Activated naive CD8-positive, alpha-beta T cell treated with anti-CD3 and anti-CD28 coated beads, Interleukin-2, amount 50 U/mL, for 24 hours (primary cell): ENCODE results near the gene PXT1.

ENCODE experiments used
- ATAC-seq: fragments of 150-1000 bp; cut with Tn5 transposase; one replicate; pipeline ENCODE4 v1.10.0; 2021
- DNase-seq: peaks from one replicate; pipeline ENCODE4 v3.0.0; 2021
- H3K27ac Mint-ChIP-seq: one replicate; pipeline ENCODE4 v1.8.0; 2021; ENCODE audit warnings: mild to moderate bottlenecking, mixed read lengths
- H3K27me3 Mint-ChIP-seq: one replicate; pipeline ENCODE4 v1.8.0; 2021; ENCODE audit warnings: mixed read lengths
- H3K36me3 Mint-ChIP-seq: one replicate; pipeline ENCODE4 v1.8.0; 2021; ENCODE audit warnings: low read depth, mixed read lengths
- H3K4me1 Mint-ChIP-seq: one replicate; pipeline ENCODE4 v1.8.0; 2021; ENCODE audit warnings: mixed read lengths
- H3K4me3 Mint-ChIP-seq: one replicate; pipeline ENCODE4 v1.8.0; 2021; ENCODE audit warnings: mild to moderate bottlenecking, moderate library complexity, mixed read lengths
- H3K9me3 Mint-ChIP-seq: one replicate; pipeline ENCODE4 v1.8.0; 2021; ENCODE audit warnings: mixed read lengths

Gene PXT1

DNA sequence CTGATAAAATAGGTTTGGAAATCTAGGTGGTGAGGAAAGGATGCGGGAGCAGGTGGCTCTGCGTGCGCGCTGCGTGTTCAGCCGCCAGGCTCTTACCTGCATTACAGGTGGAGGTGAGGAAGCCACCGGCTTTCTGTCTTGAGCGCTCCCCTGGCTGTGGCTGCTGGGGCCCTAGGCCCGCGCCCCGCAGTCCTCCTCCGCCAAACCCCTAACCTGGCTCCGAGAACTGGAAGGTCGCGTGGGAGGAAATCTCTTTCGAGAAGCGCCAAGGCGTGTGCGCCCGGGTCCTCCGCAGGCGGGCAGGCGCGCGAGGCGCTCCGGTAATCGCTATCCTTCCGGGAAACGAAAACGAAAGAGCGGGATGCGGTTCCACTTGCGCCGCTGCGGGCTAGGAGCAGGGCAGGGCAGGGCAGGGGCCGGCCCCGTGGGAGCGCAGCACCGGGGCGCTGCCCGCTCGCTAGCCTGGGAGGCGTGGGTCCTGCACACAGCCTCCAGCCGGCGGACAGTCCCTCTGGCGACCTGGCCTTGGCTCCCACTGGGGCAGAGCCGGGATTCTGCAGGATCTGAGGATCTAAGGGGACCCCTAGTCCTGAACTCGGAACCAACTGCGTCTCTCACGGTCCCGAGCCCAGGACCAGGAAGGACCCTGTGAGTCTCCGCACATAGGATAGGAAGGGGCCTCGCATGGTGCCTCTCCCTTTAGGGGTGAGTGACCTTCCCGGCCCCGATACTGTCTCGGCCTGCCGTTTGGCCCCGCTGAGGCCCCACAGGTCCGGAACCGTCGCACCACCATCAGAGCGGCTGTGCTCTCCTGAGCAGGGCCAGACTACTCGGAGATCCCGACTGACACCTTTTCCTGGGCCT is 55.0 kb downstream of the PXT1 start, which contains the start of gene ETV7:
Gene ETV7 (minus strand): TSS at position 230 of the 864 bp plus-strand sequence. CDS start 128 bp downstream, at position 102.
- H3K4me3 Mint-ChIP-seq, result peak within 1 kb of the TSS; percentile 87
- peak; percentile 64 for ATAC-seq
- H3K27me3 Mint-ChIP-seq, result peaks cover 33% of the 10 kb centered on the region
- H3K36me3 Mint-ChIP-seq, result peaks cover 2% of the 10 kb centered on the region
- peak within 1 kb of the TSS; percentile 83 for H3K27ac Mint-ChIP-seq
- H3K9me3 Mint-ChIP-seq, result no peaks in the 10 kb centered on the region
- peak; percentile 34 for DNase-seq
- H3K4me1 Mint-ChIP-seq, result peaks cover 27% of the 10 kb centered on the region

GRCh38 chr6:36386495-36387439 is 55.9 kb downstream of the PXT1 start:
- H3K27me3 Mint-ChIP-seq, result peaks cover 33% of the 10 kb centered on the region
- H3K27ac Mint-ChIP-seq, result peak overlapping the region; percentile 83
- no peaks in the 10 kb centered on the region for H3K9me3 Mint-ChIP-seq
- peak overlapping the region; percentile 87 for H3K4me3 Mint-ChIP-seq
- peaks cover 28% of the 10 kb centered on the region for H3K4me1 Mint-ChIP-seq
- H3K36me3 Mint-ChIP-seq, result peaks cover 2% of the 10 kb centered on the region
- ATAC-seq, result peak; percentile 39
- DNase-seq, result peak; percentile 14

DNA sequence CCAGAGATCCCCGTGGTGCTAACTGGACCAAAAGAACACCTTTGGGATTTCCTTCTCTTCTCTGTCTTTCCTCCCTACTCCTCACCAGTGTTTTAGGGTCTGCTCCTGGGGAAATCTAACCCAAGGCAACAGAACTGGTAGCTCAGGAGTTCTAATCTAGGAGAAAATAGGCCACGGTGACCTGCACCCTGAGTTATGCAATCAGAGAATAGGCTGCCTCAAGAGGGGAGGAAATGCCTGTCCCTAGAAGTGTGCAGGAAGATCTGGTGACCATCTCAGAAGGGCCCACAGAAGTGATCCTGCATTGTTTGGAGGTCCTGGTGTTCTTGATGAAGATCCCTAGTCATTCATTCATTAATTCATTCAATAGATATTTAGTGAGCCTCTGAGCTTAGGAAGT is 58.6 kb downstream of the PXT1 start:
- H3K9me3 Mint-ChIP-seq, result no peaks in the 10 kb centered on the region
- DNase-seq (no peak), ATAC-seq (no peak)
- H3K27me3 Mint-ChIP-seq, result peaks cover 26% of the 10 kb centered on the region
- H3K4me3 Mint-ChIP-seq, result no peak overlapping the region
- peaks cover 2% of the 10 kb centered on the region for H3K36me3 Mint-ChIP-seq
- H3K27ac Mint-ChIP-seq, result no peak overlapping the region
- peaks cover 28% of the 10 kb centered on the region for H3K4me1 Mint-ChIP-seq

DNA sequence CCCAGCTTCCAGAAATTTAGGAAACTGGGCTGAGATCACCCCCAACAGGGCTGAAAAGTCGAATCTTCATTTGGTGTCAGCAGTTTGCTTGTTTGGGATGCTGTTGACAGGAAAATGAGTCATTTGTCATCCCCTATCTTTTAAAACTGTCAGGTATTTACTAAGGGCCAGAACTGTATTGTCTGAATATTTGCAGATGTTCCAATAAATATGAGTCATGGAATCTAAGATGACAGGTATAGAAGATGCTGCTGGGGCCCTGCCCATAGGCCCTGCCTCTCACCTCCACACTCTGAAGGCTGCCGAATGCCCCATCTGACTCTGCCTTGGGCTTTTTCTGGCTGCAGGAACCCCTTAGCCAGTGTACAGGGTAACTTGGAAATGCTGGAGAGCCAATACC is 59.0 kb downstream of the PXT1 start:
- H3K27ac Mint-ChIP-seq, result no peak overlapping the region
- H3K4me1 Mint-ChIP-seq, result peaks cover 28% of the 10 kb centered on the region
- DNase-seq (no peak), ATAC-seq (no peak)
- H3K27me3 Mint-ChIP-seq, result peaks cover 25% of the 10 kb centered on the region
- H3K4me3 Mint-ChIP-seq, result no peak overlapping the region
- no peaks in the 10 kb centered on the region for H3K9me3 Mint-ChIP-seq
- H3K36me3 Mint-ChIP-seq, result peaks cover 2% of the 10 kb centered on the region

- H3K27ac Mint-ChIP-seq, result no peak overlapping the region
- no peak overlapping the region for H3K4me3 Mint-ChIP-seq
- peaks cover 2% of the 10 kb centered on the region for H3K36me3 Mint-ChIP-seq
- H3K4me1 Mint-ChIP-seq, result peaks cover 24% of the 10 kb centered on the region
- ATAC-seq, result no peak
- H3K9me3 Mint-ChIP-seq, result no peaks in the 10 kb centered on the region
- no peak for DNase-seq
- H3K27me3 Mint-ChIP-seq, result peaks cover 19% of the 10 kb centered on the region
Observed at GRCh38 chr6:36382976-36383375, 59.7 kb downstream of the PXT1 start.

DNA sequence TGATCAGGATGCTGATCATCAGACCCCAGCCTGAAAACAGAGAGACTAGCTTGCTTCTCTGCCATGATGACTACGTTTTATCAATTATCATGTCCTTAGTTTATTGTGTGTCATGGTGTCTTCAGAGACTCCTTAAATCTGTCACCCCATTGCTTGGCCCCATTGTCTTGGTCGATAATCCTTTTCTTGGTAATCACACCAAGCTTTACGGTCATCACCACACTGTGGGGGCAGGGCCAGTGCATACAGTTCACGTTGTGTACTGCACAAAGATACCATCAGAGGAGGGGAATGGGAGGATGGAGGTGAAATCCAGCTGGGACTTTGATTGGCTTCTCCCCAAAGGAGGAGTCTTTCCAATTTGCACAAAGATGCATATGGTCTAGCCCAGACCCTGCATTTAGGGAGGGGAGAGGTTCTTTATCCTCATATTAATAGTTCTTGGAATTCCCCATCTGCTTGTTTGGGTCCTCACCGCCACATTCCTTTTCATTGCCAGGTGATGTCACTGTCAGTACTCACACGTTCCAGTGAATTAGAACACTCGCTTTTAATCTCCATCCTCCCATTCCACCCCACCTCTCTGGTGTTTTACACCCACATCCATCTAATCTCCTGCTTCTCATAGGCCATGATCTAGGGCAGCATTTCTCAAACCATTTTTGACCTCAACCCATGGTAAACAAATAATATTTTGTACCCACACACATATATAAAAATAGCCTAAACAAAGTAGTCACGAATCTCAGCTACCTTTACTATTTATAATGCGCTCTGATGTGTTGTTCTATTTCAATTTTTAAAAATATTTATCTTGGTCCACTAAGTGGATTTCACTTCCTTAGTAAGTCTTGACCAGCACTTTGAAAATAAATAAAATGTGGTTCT is 60.9 kb downstream of the PXT1 start:
- H3K27ac Mint-ChIP-seq, result no peak overlapping the region
- no peak for DNase-seq
- peaks cover 11% of the 10 kb centered on the region for H3K27me3 Mint-ChIP-seq
- H3K4me1 Mint-ChIP-seq, result peaks cover 13% of the 10 kb centered on the region
- no peak overlapping the region for H3K4me3 Mint-ChIP-seq
- H3K36me3 Mint-ChIP-seq, result no peaks in the 10 kb centered on the region
- no peak for ATAC-seq
- H3K9me3 Mint-ChIP-seq, result no peaks in the 10 kb centered on the region

- DNase-seq (no peak), ATAC-seq (no peak)
- Mint-ChIP-seq H3K27ac (no peak overlapping the region), H3K4me1 (peaks cover 2% of the 10 kb centered on the region), H3K36me3 (no peaks in the 10 kb centered on the region), H3K4me3 (no peak overlapping the region), H3K9me3 (no peaks in the 10 kb centered on the region), H3K27me3 (no peaks in the 10 kb centered on the region)
Observed at GRCh38 chr6:36380166-36380565, 62.5 kb downstream of the PXT1 start.

GRCh38 chr6:36378936-36379335 is 63.7 kb downstream of the PXT1 start:
- DNase-seq (no peak), ATAC-seq (no peak)
- no peak overlapping the region for H3K27ac Mint-ChIP-seq
- H3K27me3 Mint-ChIP-seq, result no peaks in the 10 kb centered on the region
- H3K4me1 Mint-ChIP-seq, result peaks cover 2% of the 10 kb centered on the region
- H3K9me3 Mint-ChIP-seq, result no peaks in the 10 kb centered on the region
- H3K4me3 Mint-ChIP-seq, result no peak overlapping the region
- H3K36me3 Mint-ChIP-seq, result no peaks in the 10 kb centered on the region

GRCh38 chr6:36378243-36378920 is 64.3 kb downstream of the PXT1 start:
- no peaks in the 10 kb centered on the region for H3K36me3 Mint-ChIP-seq
- no peaks in the 10 kb centered on the region for H3K27me3 Mint-ChIP-seq
- H3K9me3 Mint-ChIP-seq, result no peaks in the 10 kb centered on the region
- H3K4me1 Mint-ChIP-seq, result peaks cover 2% of the 10 kb centered on the region
- H3K4me3 Mint-ChIP-seq, result no peak overlapping the region
- ATAC-seq (no peak), DNase-seq (no peak)
- H3K27ac Mint-ChIP-seq, result no peak overlapping the region

GRCh38 chr6:36377594-36377993 is 65.1 kb downstream of the PXT1 start:
- Mint-ChIP-seq H3K36me3 (no peaks in the 10 kb centered on the region), H3K9me3 (no peaks in the 10 kb centered on the region)

DNA sequence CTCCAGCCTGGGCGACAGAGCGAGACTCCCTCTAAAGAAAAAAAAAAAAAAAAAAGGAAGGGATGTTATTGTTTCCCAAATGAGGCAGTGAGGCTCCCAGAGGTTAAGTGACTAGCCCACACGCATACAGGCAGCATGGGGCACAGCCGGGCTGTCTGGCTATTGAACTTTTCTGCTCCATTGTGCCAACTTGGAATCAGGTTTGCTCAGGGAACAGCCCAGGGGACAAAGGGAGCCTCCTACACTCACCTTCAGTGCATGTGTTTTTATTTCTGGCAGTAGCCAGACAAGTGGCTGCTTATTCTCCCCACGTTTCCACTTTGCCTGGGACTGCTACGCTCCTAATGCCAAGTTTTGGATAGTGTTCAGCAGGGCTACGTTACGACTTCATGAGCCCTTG is 65.9 kb downstream of the PXT1 start:
- H3K36me3 Mint-ChIP-seq, result no peaks in the 10 kb centered on the region
- H3K27ac Mint-ChIP-seq, result no peak overlapping the region
- peaks cover 1% of the 10 kb centered on the region for H3K4me1 Mint-ChIP-seq
- H3K4me3 Mint-ChIP-seq, result no peak overlapping the region
- ATAC-seq (no peak), DNase-seq (no peak)
- H3K9me3 Mint-ChIP-seq, result no peaks in the 10 kb centered on the region
- no peaks in the 10 kb centered on the region for H3K27me3 Mint-ChIP-seq

More at GRCh38 chr6:36377594-36377993, 65.1 kb downstream of the PXT1 start:
- ATAC-seq, result no peak
- Mint-ChIP-seq H3K4me3 (no peak overlapping the region), H3K27me3 (no peaks in the 10 kb centered on the region), H3K4me1 (peaks cover 2% of the 10 kb centered on the region), H3K27ac (no peak overlapping the region)
- no peak for DNase-seq

GRCh38 chr6:36376183-36376582 is 66.5 kb downstream of the PXT1 start:
- ATAC-seq (no peak), DNase-seq (no peak)
- Mint-ChIP-seq H3K27me3 (no peaks in the 10 kb centered on the region), H3K36me3 (no peaks in the 10 kb centered on the region), H3K27ac (no peak overlapping the region), H3K4me3 (no peak overlapping the region), H3K9me3 (no peaks in the 10 kb centered on the region), H3K4me1 (peaks cover 1% of the 10 kb centered on the region)

DNA sequence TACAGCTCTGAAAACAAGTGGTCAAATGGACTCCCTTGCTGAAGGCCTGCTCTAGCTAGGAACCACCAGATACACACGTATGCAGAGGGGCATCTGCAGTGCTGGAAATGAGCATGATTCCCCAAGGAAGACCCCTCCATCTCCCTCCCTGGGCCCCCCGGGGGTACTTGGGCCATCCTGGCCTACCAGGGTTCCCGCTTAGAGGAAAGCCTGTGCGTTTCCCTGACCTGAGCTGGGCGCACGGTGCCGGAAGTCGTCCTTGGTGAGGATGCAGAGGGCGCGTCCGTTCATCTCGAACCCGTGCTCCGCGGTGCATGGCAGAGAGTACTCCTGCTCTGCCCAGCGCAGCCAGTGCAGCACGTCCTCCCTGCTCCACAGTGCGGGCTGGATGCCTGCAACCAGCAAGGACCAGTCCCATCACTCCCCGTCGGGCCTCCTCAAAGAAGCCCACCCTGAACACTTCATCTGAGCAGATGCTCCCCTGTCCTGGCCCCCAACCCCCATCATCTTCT is 67.0 kb downstream of the PXT1 start:
- H3K4me3 Mint-ChIP-seq, result no peak overlapping the region
- H3K4me1 Mint-ChIP-seq, result peaks cover 1% of the 10 kb centered on the region
- no peaks in the 10 kb centered on the region for H3K9me3 Mint-ChIP-seq
- DNase-seq (no peak), ATAC-seq (no peak)
- H3K27me3 Mint-ChIP-seq, result no peaks in the 10 kb centered on the region
- H3K36me3 Mint-ChIP-seq, result no peaks in the 10 kb centered on the region
- H3K27ac Mint-ChIP-seq, result no peak overlapping the region
